Esophagus muscularis mucosa (tissue), 4 donors: ENCODE data around the gene E2F2. TPM values are rescaled to one million over a fixed set of nuclear protein-coding genes. Genes with fewer than 3 reads are reported as not detected.
A peak's percentile ranks its signal among the peaks of the same experiment; 100 is the strongest.

Experiments used
- DNase-seq: peaks from one replicate; pipeline ENCODE4 v3.0.0-alpha.2; 2017; ENCODE audit errors: extremely low spot score
- H3K27ac ChIP-seq, 4 donors: fragments of 200-600 bp; sonication (generic); replicated peaks in 1 of 4; 1 replicate in 3 of 4; 2 replicates in 1 of 4; pipeline ENCODE4 v1.5.1; 2016 to 2019; ENCODE audit warnings: mild to moderate bottlenecking in 1 of 4
- H3K27me3 ChIP-seq, 4 donors: fragments of 200-600 bp; sonication (generic); one replicate each; pipeline versions ENCODE4 v1.5.1 to v1.6.0; 2016 to 2019
- H3K36me3 ChIP-seq, 4 donors: fragments of 200-600 bp; sonication (generic); one replicate each; pipeline ENCODE4 v1.5.1; 2016 to 2019
- H3K4me1 ChIP-seq, 4 donors: fragments of 200-600 bp; sonication (generic); one replicate each; pipeline ENCODE4 v1.5.1; 2016 to 2019
- H3K4me3 ChIP-seq, 4 donors: fragments of 200-600 bp; sonication (generic); 1 replicate in 2 of 4; 2 replicates in 2 of 4; pipeline ENCODE4 v1.5.1; 2016 to 2019; ENCODE audit warnings: mild to moderate bottlenecking in 4 of 4, moderate library complexity in 1 of 4
- H3K9me3 ChIP-seq, 4 donors: fragments of 200-600 bp; sonication (generic); 1 replicate in 3 of 4; 2 replicates in 1 of 4; pipeline ENCODE4 v1.5.1; 2016 to 2019
- EP300 ChIP-seq: sonication (generic); formaldehyde crosslinking; IDR thresholded peaks from one replicate; pipeline ENCODE4 v1.6.1; 2017; ENCODE audit warnings: antibody characterized with exemption
- POLR2A ChIP-seq: fragments of 450-650 bp; IDR thresholded peaks from one replicate; pipeline ENCODE4 v1.6.1; 2017; ENCODE audit warnings: antibody characterized with exemption, moderate library complexity, mild to moderate bottlenecking, low read depth
- POLR2AphosphoS5 ChIP-seq, 2 donors: sonication (generic); formaldehyde crosslinking; IDR thresholded peaks; one replicate each; pipeline ENCODE4 v1.6.1; 2017; ENCODE audit warnings: antibody characterized with exemption in 2 of 2
- WGBS: methylation state at CpG from one replicate; pipeline ENCODE4 v1.1.5; 2018; 5-methylcytosine and 5-hydroxymethylcytosine counted together
- intact Hi-C: fragments of 100-400 bp; cut with DNase I; formaldehyde crosslinking; loops from one replicate; pipeline ENCODE4 v1.15.1; 2023
- total RNA-seq, 4 donors: library from RNA; depleted of rRNA; stranded (reverse); fragments of >200 nt; gene quantifications; one replicate each; pipeline versions ENCODE4 v1.1.0 to v1.2.1, GENCODE V29; 2016
- TF ChIP-seq, protein P1 (sequence below), 3 experiments: fragments of 200-600 bp in 2 of 3; fragments of 450-650 bp in 1 of 3; sonication (generic) in 2 of 3; IDR thresholded peaks; one replicate each; pipeline ENCODE4 v1.5.1; 2017 to 2019; ENCODE audit warnings: antibody characterized with exemption in 3 of 3, mild to moderate bottlenecking in 2 of 3, moderate library complexity in 1 of 3

The E2F2 gene, protein sequence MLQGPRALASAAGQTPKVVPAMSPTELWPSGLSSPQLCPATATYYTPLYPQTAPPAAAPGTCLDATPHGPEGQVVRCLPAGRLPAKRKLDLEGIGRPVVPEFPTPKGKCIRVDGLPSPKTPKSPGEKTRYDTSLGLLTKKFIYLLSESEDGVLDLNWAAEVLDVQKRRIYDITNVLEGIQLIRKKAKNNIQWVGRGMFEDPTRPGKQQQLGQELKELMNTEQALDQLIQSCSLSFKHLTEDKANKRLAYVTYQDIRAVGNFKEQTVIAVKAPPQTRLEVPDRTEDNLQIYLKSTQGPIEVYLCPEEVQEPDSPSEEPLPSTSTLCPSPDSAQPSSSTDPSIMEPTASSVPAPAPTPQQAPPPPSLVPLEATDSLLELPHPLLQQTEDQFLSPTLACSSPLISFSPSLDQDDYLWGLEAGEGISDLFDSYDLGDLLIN
- total RNA-seq: under 1 TPM in 3 of 4 donors, not detected in 1; 0.11 to 0.26 (median 0.17) TPM

GRCh38 chr1:23530747-23531561 lies at the start of gene E2F2:
E2F2 (minus strand) TSS chr1:23531233; CDS start chr1:23530793, 440 bp downstream.
- Histone ChIP-seq H3K27me3 (peaks cover 0 to 48% (median 0%) of the 10 kb centered on the region in 4 donors), H3K27ac (peak within 1 kb of the TSS; percentile 32 to 72 (median 56)), H3K36me3 (no peaks in the 10 kb centered on the region), H3K4me3 (peak within 1 kb of the TSS; percentile 58 to 65 (median 60)), H3K9me3 (no peaks in the 10 kb centered on the region), H3K4me1 (peaks cover 18 to 42% (median 32%) of the 10 kb centered on the region in 4 donors)
- 1% methylated on average over 34 of the region's 85 CpGs for WGBS
- TF ChIP-seq, protein P1, sequence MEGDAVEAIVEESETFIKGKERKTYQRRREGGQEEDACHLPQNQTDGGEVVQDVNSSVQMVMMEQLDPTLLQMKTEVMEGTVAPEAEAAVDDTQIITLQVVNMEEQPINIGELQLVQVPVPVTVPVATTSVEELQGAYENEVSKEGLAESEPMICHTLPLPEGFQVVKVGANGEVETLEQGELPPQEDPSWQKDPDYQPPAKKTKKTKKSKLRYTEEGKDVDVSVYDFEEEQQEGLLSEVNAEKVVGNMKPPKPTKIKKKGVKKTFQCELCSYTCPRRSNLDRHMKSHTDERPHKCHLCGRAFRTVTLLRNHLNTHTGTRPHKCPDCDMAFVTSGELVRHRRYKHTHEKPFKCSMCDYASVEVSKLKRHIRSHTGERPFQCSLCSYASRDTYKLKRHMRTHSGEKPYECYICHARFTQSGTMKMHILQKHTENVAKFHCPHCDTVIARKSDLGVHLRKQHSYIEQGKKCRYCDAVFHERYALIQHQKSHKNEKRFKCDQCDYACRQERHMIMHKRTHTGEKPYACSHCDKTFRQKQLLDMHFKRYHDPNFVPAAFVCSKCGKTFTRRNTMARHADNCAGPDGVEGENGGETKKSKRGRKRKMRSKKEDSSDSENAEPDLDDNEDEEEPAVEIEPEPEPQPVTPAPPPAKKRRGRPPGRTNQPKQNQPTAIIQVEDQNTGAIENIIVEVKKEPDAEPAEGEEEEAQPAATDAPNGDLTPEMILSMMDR (IDR thresholded peaks at IDR 0.05): peak in 2 of 3 experiments; percentile 13 to 23
- TF ChIP-seq POLR2AphosphoS5 (IDR thresholded peaks at IDR 0.05) (peak; percentile 58 to 72), POLR2A (no peak), EP300 (no peak)
- intact Hi-C loops: loop anchor here (10.0 kb wide), 1 partner anchor 186 kb away; the partner anchor contains the start of gene HNRNPR
- DNase-seq: peak; percentile 97

DNA sequence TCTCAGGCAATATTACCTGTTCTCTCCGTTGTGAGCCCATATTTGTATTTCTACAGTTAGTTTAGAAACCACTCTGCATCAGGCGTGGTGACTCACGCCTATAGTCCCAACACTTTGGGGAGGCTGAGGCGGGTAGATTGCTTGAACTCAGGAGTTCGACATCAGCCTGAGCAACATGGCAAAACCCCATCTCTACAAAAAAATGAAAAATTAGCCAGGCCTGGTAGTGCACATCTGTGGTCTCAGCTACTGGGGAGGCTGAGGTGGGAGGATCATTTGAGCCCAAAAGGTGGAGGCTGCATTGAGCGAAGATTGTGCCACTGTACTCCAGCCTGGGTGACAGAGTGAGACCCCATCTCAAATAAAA lies 47.9 kb upstream of the E2F2 start:
- no peaks in the 10 kb centered on the region for H3K36me3 ChIP-seq
- WGBS: 88% methylated on average over 6 of the region's 6 CpGs
- intact Hi-C loops: no loop called here
- no peak for TF ChIP-seq POLR2A
- TF ChIP-seq, protein P1 (IDR thresholded peaks at IDR 0.05): no peak
- no peak for TF ChIP-seq EP300
- TF ChIP-seq POLR2AphosphoS5 (IDR thresholded peaks at IDR 0.05): no peak
- H3K9me3 ChIP-seq: no peaks in the 10 kb centered on the region
- H3K27ac ChIP-seq: peak overlapping the region; percentile 80 to 88 (median 84)
- H3K4me1 ChIP-seq: peaks cover 35 to 42% (median 39%) of the 10 kb centered on the region in 4 donors
- no peak for DNase-seq
- H3K27me3 ChIP-seq: peaks cover 0 to 3% (median 0%) of the 10 kb centered on the region in 4 donors
- H3K4me3 ChIP-seq: no peak overlapping the region

GRCh38 chr1:23578311-23578996 lies 47.4 kb upstream of the E2F2 start:
- intact Hi-C loops: no loop called here

More at GRCh38 chr1:23578311-23578996, 47.4 kb upstream of the E2F2 start:
- Histone ChIP-seq H3K36me3 (no peaks in the 10 kb centered on the region), H3K27ac (peak overlapping the region; percentile 80 to 88 (median 84)), H3K27me3 (peaks cover 0 to 3% (median 0%) of the 10 kb centered on the region in 4 donors), H3K9me3 (no peaks in the 10 kb centered on the region), H3K4me3 (no peak overlapping the region), H3K4me1 (peaks cover 35 to 42% (median 39%) of the 10 kb centered on the region in 4 donors)
- 73% methylated on average over 4 of the region's 4 CpGs for WGBS
- TF ChIP-seq POLR2AphosphoS5 (IDR thresholded peaks at IDR 0.05) (no peak), EP300 (no peak), POLR2A (no peak)
- TF ChIP-seq, protein P1 (IDR thresholded peaks at IDR 0.05): no peak
- DNase-seq: no peak
